Endothelial cell (in vitro differentiated cells): Measurements from ENCODE around the gene GP1BB. TPM values are rescaled to one million over a fixed set of nuclear protein-coding genes. Genes with fewer than 3 reads are reported as not detected.

Source experiments
- DNase-seq: peaks from one replicate; pipeline ENCODE4 v3.0.0; 2021; ENCODE audit warnings: low spot score
- H3K27ac Mint-ChIP-seq: one replicate; pipeline ENCODE4 v1.8.0; 2021; ENCODE audit warnings: mixed read lengths, inconsistent platforms; ENCODE audit not compliant: unreplicated experiment
- H3K27me3 Mint-ChIP-seq: one replicate; pipeline ENCODE4 v1.8.0; 2021; ENCODE audit warnings: mild to moderate bottlenecking, moderate library complexity, mixed read lengths, inconsistent platforms; ENCODE audit not compliant: unreplicated experiment
- H3K36me3 Mint-ChIP-seq: one replicate; pipeline ENCODE4 v1.8.0; 2021; ENCODE audit warnings: mild to moderate bottlenecking, low read depth, mixed read lengths, inconsistent platforms; ENCODE audit not compliant: unreplicated experiment
- H3K4me1 Mint-ChIP-seq: one replicate; pipeline ENCODE4 v1.8.0; 2021; ENCODE audit warnings: mild to moderate bottlenecking, mixed read lengths, inconsistent platforms; ENCODE audit not compliant: unreplicated experiment
- H3K4me3 Mint-ChIP-seq: one replicate; pipeline ENCODE4 v1.8.0; 2021; ENCODE audit warnings: mild to moderate bottlenecking, mixed read lengths, inconsistent platforms; ENCODE audit not compliant: unreplicated experiment
- H3K9me3 Mint-ChIP-seq: one replicate; pipeline ENCODE4 v1.8.0; 2021; ENCODE audit warnings: mixed read lengths, inconsistent platforms; ENCODE audit not compliant: unreplicated experiment
- total RNA-seq: library from RNA; stranded (reverse); fragmentation: NEBNext Ultra II Directional; extraction: Animal tissue kit (Norgen Biotek cat#: 25700); gene quantifications from one replicate; pipeline ENCODE4 v1.2.1, GENCODE V29; 2021; ENCODE audit not compliant: unreplicated experiment
- TF ChIP-seq, protein P1 (sequence below): fragments of 200-600 bp; sonication (generic); IDR thresholded peaks from one replicate; pipeline ENCODE4 v1.5.0; 2021; ENCODE audit warnings: antibody characterized with exemption; ENCODE audit not compliant: unreplicated experiment

GP1BB gene
- total RNA-seq, 1 donor from 2014 or later, result not detected

DNA sequence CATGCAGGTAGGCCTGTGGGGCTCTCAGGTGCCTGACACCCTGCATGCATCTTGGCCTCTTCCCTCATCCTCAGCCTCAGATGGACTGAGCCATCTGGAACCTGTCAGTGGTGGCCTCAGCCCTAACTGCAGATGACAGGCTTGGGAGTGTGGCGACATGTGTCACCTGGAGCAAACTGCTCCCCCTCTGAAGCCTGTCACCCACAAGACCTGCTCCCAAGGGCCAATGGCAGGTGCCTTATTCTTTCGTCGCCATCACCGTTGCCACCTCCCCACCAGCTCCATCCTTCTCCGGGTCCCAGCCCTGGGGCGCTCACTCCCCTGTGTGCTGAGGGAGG lies 12.6 kb upstream of the GP1BB start:
- H3K4me1 Mint-ChIP-seq, result no peaks in the 10 kb centered on the region
- H3K27ac Mint-ChIP-seq, result no peak overlapping the region
- H3K4me3 Mint-ChIP-seq, result no peak overlapping the region
- H3K9me3 Mint-ChIP-seq, result no peaks in the 10 kb centered on the region
- H3K36me3 Mint-ChIP-seq, result no peaks in the 10 kb centered on the region
- no peak for DNase-seq
- TF ChIP-seq, protein P1, sequence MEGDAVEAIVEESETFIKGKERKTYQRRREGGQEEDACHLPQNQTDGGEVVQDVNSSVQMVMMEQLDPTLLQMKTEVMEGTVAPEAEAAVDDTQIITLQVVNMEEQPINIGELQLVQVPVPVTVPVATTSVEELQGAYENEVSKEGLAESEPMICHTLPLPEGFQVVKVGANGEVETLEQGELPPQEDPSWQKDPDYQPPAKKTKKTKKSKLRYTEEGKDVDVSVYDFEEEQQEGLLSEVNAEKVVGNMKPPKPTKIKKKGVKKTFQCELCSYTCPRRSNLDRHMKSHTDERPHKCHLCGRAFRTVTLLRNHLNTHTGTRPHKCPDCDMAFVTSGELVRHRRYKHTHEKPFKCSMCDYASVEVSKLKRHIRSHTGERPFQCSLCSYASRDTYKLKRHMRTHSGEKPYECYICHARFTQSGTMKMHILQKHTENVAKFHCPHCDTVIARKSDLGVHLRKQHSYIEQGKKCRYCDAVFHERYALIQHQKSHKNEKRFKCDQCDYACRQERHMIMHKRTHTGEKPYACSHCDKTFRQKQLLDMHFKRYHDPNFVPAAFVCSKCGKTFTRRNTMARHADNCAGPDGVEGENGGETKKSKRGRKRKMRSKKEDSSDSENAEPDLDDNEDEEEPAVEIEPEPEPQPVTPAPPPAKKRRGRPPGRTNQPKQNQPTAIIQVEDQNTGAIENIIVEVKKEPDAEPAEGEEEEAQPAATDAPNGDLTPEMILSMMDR, result no peak
- H3K27me3 Mint-ChIP-seq, result peaks cover 14% of the 10 kb centered on the region

GRCh38 chr22:19713245-19713644 lies 10.1 kb upstream of the GP1BB start:
- no peak for DNase-seq
- TF ChIP-seq, protein P1, result no peak
- no peak overlapping the region for H3K4me3 Mint-ChIP-seq
- H3K4me1 Mint-ChIP-seq, result peaks cover 2% of the 10 kb centered on the region
- no peaks in the 10 kb centered on the region for H3K9me3 Mint-ChIP-seq
- H3K36me3 Mint-ChIP-seq, result peaks cover 3% of the 10 kb centered on the region
- no peak overlapping the region for H3K27ac Mint-ChIP-seq
- H3K27me3 Mint-ChIP-seq, result peaks cover 17% of the 10 kb centered on the region

DNA sequence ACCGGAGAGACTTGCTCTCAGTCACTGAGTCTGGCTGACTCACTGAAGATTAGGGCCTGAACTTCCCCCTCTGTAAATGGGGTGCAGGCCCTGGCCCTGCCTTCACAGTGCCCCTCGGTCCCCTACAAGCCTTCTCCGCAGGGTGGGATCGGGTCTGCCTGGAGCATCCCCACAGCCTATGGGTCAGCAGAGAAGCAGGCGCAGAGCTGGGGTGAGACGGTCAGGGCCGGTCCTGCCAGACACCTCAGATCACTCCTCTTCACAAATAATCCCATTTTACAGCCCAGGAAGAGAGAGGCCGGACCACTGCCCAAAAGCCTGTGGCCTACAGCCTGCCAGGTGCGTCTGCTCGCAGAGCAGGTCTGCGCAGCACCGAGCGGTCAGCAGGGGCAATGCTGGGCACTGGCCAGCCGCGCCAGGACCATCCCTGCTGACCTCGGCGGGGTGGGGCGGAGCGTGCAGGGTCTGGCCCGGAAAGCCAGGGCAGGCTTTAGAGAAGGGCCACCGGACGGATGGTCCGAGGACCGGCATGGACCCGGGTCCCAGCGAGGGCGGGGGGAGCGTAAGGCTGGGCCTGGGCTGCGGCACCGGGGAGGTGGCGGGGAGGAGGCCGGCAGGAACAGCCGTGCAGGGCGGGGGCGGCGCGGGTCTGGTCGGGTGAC lies 9.6 kb upstream of the GP1BB start:
- Mint-ChIP-seq H3K9me3 (no peaks in the 10 kb centered on the region), H3K36me3 (peaks cover 3% of the 10 kb centered on the region), H3K27me3 (peaks cover 17% of the 10 kb centered on the region), H3K27ac (no peak overlapping the region), H3K4me1 (peaks cover 2% of the 10 kb centered on the region), H3K4me3 (peak overlapping the region; percentile 79)
- TF ChIP-seq, protein P1, result no peak
- DNase-seq, result no peak

DNA sequence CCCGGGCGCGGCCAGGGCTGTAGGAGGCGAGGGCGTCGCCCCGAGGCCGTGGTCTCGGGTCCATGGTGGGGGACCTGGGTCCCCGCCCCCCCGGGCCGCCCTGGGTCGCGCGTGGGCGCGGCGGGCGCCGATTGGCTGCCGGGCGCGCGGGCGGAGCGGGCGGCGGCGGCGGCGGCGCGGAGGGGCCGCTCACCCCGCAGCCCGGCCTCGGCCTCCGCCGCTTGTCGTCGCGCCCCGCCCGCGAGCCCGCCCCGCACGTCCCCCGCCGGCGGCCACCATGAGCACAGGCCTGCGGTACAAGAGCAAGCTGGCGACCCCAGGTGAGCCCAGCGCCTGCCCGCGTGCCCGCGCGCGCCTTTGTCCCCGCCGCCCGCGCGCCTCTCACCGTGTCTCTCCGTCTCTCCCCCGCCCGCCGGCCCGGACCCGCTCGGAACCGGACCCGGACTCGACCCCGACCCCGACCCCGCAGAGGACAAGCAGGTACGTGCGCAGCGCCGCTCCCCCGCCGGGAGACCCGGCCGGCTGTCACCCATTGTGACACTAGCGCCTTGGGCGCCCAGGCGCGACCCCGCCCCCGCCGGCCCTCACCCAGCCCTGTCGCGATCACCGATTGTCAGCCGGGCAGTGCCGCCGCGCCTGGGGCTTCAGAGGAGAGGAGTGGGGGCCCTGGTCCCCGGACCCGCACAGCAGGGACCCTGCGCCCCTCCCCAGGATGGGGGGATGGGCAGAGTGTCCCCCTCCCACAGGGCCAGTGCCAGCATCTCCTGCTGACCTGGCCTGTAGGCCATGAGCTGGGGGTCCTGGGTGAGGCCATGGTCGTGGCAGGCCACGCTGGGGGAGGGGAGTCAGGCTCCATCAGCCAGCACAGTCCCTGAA lies 8.8 kb upstream of the GP1BB start, which contains the start of gene SEPTIN5:
Gene SEPTIN5 (plus strand): TSS at position 192 of the 876 bp plus-strand sequence. CDS start 86 bp downstream, at position 278.
- peaks cover 3% of the 10 kb centered on the region for H3K36me3 Mint-ChIP-seq
- TF ChIP-seq, protein P1, result no peak
- no peaks in the 10 kb centered on the region for H3K9me3 Mint-ChIP-seq
- peaks cover 2% of the 10 kb centered on the region for H3K4me1 Mint-ChIP-seq
- peaks cover 22% of the 10 kb centered on the region for H3K27me3 Mint-ChIP-seq
- peak within 1 kb of the TSS; percentile 79 for H3K4me3 Mint-ChIP-seq
- no peak for DNase-seq
- H3K27ac Mint-ChIP-seq, result no peak within 1 kb of the TSS
